GM21825 (cell line): ENCODE measurements around the gene HBE1.

Experiments used
- ATAC-seq: cut with Tn5 transposase; IDR thresholded peaks from one replicate; pipeline ENCODE4 v1.9.1; 2021; ENCODE audit warnings: mild to moderate bottlenecking, moderate library complexity; ENCODE audit not compliant: unreplicated experiment

The HBE1 gene

DNA sequence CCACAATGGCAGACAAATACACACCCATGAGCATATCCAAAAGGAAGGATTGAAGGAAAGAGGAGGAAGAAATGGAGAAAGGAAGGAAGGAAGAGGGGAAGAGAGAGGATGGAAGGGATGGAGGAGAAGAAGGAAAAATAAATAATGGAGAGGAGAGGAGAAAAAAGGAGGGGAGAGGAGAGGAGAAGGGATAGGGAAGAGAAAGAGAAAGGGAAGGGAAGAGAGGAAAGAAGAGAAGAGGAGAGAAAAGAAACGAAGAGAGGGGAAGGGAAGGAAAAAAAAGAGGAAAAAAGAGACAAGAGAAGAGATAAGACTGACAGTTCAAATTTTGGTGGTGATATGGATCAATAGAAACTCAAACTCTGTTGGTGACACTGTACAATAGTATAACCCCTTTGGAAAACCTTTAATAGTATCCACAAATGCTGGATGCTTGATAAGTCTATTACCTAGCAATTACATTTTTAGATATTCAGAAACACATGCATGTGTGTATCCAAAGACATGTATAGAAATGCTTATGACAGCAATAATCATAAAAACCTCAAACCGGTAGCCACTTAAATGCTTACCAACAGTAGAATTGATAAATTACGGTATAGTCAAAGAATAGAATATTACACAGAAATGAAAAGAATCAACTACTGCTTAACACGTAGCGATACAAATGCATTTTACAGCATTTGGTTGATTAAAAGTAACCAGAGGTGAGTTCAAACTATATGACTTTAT lies 34.2 kb downstream of the HBE1 start:
- ATAC-seq = no peak

- ATAC-seq = peak; percentile 83
Measured at GRCh38 chr11:5234381-5234834, 35.3 kb downstream of the HBE1 start, which contains the start of gene HBD. TSS of gene HBD (minus strand) at chr11:5234483. CDS start at chr11:5234433, 50 bp downstream.

DNA sequence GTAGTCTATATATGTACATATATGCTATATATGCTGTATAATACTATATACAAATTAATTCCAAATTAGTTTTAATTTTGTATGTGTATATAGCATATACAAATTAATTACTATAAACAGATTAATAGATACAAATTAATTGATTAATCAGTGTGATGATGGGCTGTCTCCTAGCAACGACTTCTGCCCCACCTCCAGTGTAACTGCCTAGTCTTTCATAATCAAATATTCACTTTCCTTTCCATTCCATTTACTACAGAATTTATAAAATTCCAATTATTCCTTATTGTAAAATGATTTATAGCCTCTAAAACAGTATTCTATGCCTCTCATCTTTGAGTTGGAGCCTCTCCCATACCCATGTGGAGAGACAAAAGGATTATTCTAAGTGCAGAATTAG lies 36.4 kb downstream of the HBE1 start:
- ATAC-seq = no peak

DNA sequence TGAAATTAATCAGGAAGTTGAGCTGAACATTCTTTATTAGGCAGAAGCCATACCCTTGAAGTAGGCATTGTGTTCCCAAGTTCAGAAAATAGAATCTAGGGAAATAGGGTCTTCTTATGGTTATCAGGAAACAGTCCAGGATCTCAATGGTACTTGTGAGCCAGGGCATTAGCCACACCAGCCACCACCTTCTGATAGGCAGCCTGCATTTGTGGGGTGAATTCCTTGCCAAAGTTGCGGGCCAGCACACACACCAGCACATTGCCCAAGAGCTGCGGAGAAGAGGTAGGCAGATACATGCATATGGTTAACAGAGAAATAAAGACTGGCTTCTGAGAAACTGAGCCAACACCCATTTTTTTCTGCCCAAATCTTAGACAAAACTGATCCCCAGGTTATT lies 36.9 kb downstream of the HBE1 start:
- ATAC-seq = no peak

GRCh38 chr11:5232176-5232575 lies 37.6 kb downstream of the HBE1 start:
- no peak for ATAC-seq

GRCh38 chr11:5231111-5231510 lies 38.6 kb downstream of the HBE1 start:
- ATAC-seq = no peak

- no peak for ATAC-seq
Measured at GRCh38 chr11:5230266-5230665, 39.5 kb downstream of the HBE1 start.

GRCh38 chr11:5229796-5230195 lies 39.9 kb downstream of the HBE1 start:
- no peak for ATAC-seq

GRCh38 chr11:5229356-5229755 lies 40.4 kb downstream of the HBE1 start:
- ATAC-seq = no peak

DNA sequence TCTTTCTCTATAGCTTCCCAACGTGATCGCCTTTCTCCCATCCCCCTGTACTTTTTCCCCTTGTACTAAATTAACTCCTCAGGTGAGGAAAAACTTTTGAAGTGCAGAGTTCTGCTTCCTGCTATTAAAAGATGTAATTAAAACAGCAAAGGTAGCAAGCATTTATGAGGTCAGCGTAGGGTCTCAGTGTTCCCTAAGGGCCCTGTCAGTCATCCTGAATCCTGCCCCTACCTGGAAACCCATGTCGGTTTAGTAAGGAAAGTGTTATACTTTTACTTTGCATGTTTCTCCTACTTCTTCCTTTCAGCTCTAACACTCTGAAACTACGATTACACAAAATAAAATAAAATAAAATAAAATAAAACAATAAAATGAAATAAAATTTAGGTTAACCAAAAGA lies 41.6 kb downstream of the HBE1 start:
- no peak for ATAC-seq

DNA sequence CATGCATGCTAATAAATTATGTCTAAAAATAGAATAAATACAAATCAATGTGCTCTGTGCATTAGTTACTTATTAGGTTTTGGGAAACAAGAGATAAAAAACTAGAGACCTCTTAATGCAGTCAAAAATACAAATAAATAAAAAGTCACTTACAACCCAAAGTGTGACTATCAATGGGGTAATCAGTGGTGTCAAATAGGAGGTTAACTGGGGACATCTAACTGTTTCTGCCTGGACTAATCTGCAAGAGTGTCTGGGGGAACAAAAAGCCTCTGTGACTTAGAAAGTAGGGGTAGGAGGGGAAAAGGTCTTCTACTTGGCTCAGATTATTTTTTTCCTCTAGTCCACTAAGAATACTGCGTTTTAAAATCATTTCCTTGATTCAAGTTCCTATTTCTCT lies 42.1 kb downstream of the HBE1 start:
- ATAC-seq = no peak

GRCh38 chr11:5226732-5227310 lies 42.9 kb downstream of the HBE1 start, which contains the start of gene HBB:
TSS of gene HBB (minus strand) at chr11:5227071. CDS start at chr11:5227021, 50 bp downstream.
- ATAC-seq = no peak

GRCh38 chr11:5225480-5225871 lies 44.3 kb downstream of the HBE1 start:
- ATAC-seq = no peak

DNA sequence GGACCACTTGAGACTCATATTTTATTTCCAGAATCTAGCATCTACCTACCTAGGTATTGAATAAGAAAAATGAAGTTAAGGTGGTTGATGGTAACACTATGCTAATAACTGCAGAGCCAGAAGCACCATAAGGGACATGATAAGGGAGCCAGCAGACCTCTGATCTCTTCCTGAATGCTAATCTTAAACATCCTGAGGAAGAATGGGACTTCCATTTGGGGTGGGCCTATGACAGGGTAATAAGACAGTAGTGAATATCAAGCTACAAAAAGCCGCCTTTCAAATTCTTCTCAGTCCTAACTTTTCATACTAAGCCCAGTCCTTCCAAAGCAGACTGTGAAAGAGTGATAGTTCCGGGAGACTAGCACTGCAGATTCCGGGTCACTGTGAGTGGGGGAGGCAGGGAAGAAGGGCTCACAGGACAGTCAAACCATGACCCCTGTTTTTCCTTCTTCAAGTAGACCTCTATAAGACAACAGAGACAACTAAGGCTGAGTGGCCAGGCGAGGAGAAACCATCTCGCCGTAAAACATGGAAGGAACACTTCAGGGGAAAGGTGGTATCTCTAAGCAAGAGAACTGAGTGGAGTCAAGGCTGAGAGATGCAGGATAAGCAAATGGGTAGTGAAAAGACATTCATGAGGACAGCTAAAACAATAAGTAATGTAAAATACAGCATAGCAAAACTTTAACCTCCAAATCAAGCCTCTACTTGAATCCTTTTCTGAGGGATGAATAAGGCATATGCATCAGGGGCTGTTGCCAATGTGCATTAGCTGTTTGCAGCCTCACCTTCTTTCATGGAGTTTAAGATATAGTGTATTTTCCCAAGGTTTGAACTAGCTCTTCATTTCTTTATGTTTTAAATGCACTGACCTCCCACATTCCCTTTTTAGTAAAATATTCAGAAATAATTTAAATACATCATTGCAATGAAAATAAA lies 44.9 kb downstream of the HBE1 start:
- ATAC-seq = no peak

DNA sequence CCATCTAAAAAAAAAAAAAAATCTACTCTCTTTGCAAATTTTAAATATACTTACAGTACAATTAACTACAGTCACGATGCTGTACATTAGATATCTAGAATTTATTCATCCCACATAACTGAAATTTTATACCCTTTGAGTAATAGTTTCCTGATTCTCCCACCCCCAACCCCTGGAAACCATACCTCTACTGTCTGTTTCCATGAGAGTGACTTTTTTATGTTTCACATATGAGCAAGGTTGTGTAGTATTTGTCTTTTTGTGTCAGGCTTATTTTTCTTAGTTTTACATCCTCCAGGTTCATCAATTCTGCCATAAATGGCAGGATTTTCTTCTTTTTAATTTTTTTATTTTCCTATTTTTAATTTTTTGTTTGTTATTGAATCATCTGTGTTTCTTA lies 46.1 kb downstream of the HBE1 start:
- no peak for ATAC-seq

DNA sequence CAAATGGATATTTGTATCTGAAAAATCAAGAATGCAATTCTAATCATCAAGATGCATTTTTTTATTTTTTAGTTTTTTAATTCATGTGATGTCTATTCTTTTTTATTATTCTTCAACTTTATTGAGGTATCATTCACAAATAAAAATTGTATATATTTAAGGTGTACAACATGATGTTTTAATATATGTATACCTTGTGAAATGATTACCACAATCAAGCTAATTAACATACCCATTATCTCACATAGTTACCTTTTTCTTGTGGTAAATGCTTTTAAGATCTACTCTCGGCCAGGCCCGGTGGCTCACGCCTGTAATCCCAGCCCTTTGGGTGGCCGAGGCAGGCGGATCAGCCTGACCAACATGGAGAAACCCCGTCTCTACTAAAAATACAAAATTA lies 46.6 kb downstream of the HBE1 start:
- no peak for ATAC-seq
